Thymus (tissue), 14 donors: Measurements from ENCODE around the gene RPS6KB1. TPM values are rescaled to one million over a fixed set of nuclear protein-coding genes. Genes with fewer than 3 reads are reported as not detected.
A peak's percentile ranks its signal among the peaks of the same experiment; 100 is the strongest.
"Not testable (repeated sequence)": the region's sequence is repeated elsewhere in the genome, so short reads cannot be mapped to it uniquely, and the experiment has no call there.

Experiments used
- DNase-seq, 9 donors: peaks; one replicate each; pipeline ENCODE4 v3.0.0-alpha.2; 2013; ENCODE audit warnings: low spot score in 9 of 9, low read depth in 6 of 9, missing footprints in 1 of 9
- H3K27ac ChIP-seq, 2 donors: one replicate each; pipeline ENCODE4 v1.5.1; 2013; ENCODE audit warnings: control low read depth in 1 of 2, low read depth in 1 of 2, low read length in 1 of 2, mild to moderate bottlenecking in 1 of 2, moderate library complexity in 1 of 2
- H3K27me3 ChIP-seq, 2 donors: one replicate each; pipeline ENCODE4 v1.5.1; 2013; ENCODE audit warnings: low read length in 1 of 2; ENCODE audit not compliant: control insufficient read depth in 2 of 2, insufficient read depth in 1 of 2
- H3K36me3 ChIP-seq, 2 donors: one replicate each; pipeline ENCODE4 v1.5.1; 2013; ENCODE audit warnings: low read length in 1 of 2, mild to moderate bottlenecking in 1 of 2, moderate library complexity in 1 of 2; ENCODE audit not compliant: control insufficient read depth in 2 of 2, insufficient read depth in 2 of 2
- H3K4me1 ChIP-seq, 2 donors: one replicate each; pipeline ENCODE4 v1.5.1; 2013; ENCODE audit warnings: low read length in 2 of 2; ENCODE audit not compliant: control insufficient read depth in 2 of 2, insufficient read depth in 2 of 2
- H3K4me3 ChIP-seq, 2 donors: one replicate each; pipeline ENCODE4 v1.5.1; 2013; ENCODE audit warnings: low read length in 2 of 2, control low read depth in 1 of 2, mild to moderate bottlenecking in 1 of 2
- H3K9me3 ChIP-seq, 2 donors: one replicate each; pipeline ENCODE4 v1.5.1; 2013; ENCODE audit warnings: low read length in 1 of 2, mild to moderate bottlenecking in 1 of 2; ENCODE audit not compliant: control insufficient read depth in 2 of 2, insufficient read depth in 1 of 2
- WGBS: extraction: QIAGEN DNeasy Blood & Tissue Kit; methylation state at CpG from one replicate; pipeline ENCODE4 v1.1.7; 2013; 5-methylcytosine and 5-hydroxymethylcytosine counted together
- long read RNA-seq, 10 donors: transcript quantifications; one replicate each; lab custom pipeline, GENCODE V29; 2026
- polyA plus RNA-seq: library from polyadenylated mRNA; stranded (reverse); fragments of 200-250 nt; gene quantifications from one replicate; pipeline ENCODE4 v1.2.3, GENCODE V29; 2013
- total RNA-seq: library from RNA; stranded (reverse); fragments of 120-200 nt; gene quantifications from one replicate; pipeline ENCODE4 v1.2.4, GENCODE V29; 2013
- donor health status: healthy.

The RPS6KB1 gene
- total RNA-seq (19.3 TPM), polyA plus RNA-seq (18.8 TPM)
- long read RNA-seq, donor 1: 0 reads
- long read RNA-seq, donor 2: 0 reads
- long read RNA-seq, donor 3, full-length matches to known transcripts: 9 of 52 reads
- long read RNA-seq, donor 3, partial matches to known transcripts: 29 of 52 reads
- long read RNA-seq, donor 3, other reads (novel, unspliced or antisense): 14 of 52 reads
- long read RNA-seq, donor 4, full-length matches to known transcripts: 2 of 2 reads
- long read RNA-seq, donor 4, partial matches to known transcripts: 0 of 2 reads
- long read RNA-seq, donor 4, other reads (novel, unspliced or antisense): 0 of 2 reads
- long read RNA-seq, donor 5, full-length matches to known transcripts: 3 of 3 reads
- long read RNA-seq, donor 5, partial matches to known transcripts: 0 of 3 reads
- long read RNA-seq, donor 5, other reads (novel, unspliced or antisense): 0 of 3 reads
- long read RNA-seq, donor 6, full-length matches to known transcripts: 1 of 1 reads
- long read RNA-seq, donor 6, partial matches to known transcripts: 0 of 1 reads
- long read RNA-seq, donor 6, other reads (novel, unspliced or antisense): 0 of 1 reads
- long read RNA-seq, donor 7, full-length matches to known transcripts: 4 of 4 reads
- long read RNA-seq, donor 7, partial matches to known transcripts: 0 of 4 reads
- long read RNA-seq, donor 7, other reads (novel, unspliced or antisense): 0 of 4 reads
- long read RNA-seq, donor 8, full-length matches to known transcripts: 1 of 1 reads
- long read RNA-seq, donor 8, partial matches to known transcripts: 0 of 1 reads
- long read RNA-seq, donor 8, other reads (novel, unspliced or antisense): 0 of 1 reads
- long read RNA-seq, donor 9, full-length matches to known transcripts: 4 of 4 reads
- long read RNA-seq, donor 9, partial matches to known transcripts: 0 of 4 reads
- long read RNA-seq, donor 9, other reads (novel, unspliced or antisense): 0 of 4 reads
- long read RNA-seq, donor 10, full-length matches to known transcripts: 3 of 3 reads
- long read RNA-seq, donor 10, partial matches to known transcripts: 0 of 3 reads
- long read RNA-seq, donor 10, other reads (novel, unspliced or antisense): 0 of 3 reads

GRCh38 chr17:59892924-59893675 lies at the start of gene RPS6KB1, which contains the start of gene TUBD1:
Gene RPS6KB1 (plus strand): TSS chr17:59893121. CDS start chr17:59893185, 64 bp downstream.
Gene TUBD1 (minus strand): TSS chr17:59892943. CDS start chr17:59891002, 1,941 bp downstream.
- Histone ChIP-seq H3K27ac (peak within 1 kb of the TSS; percentile 91 to 92), H3K9me3 (peaks cover 0 to 6% of the 10 kb centered on the region in 2 donors), H3K4me3 (peak within 1 kb of the TSS; percentile 90 to 91), H3K27me3 (no peaks in the 10 kb centered on the region), H3K4me1 (peaks cover 11 to 15% of the 10 kb centered on the region in 2 donors), H3K36me3 (peaks cover 2 to 3% of the 10 kb centered on the region in 2 donors)
- peak; percentile 97 to 100 (median 99) for DNase-seq
- under 1% methylated on average over 61 of the region's 61 CpGs for WGBS

DNA sequence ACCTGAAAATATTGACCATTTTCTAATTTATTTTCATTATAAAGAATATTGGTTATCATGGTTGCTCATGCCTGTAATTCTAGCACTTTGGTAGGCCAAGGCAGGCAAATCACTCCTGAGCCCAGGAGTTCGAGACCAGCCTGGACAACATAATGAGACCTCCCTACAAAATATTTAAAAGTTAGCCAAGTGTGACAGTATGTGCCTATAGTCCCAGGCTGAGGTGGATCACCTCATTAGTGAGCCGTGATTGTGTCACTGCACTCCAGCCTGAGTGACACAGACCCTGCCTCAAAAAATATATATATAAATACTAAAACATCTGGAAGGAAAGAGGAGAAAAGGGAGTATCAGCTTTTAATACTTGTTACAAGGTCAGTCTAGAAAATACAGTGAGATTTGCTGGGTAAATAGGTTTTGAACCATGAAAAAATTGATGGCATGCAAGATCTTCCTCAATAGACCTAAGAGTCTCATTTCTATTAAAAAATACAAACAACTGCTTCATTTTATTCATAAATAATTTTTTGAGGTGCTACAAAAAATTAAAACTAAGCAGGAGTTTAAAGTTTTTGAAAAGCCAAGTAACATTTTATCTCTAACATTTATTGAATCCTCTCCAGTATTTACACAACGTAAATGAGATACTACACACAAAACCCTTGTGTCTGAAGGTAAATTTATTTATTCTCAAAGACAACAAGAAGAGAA lies 47.9 kb upstream of the RPS6KB1 start:
- WGBS: 94% methylated on average over 3 of the region's 3 CpGs
- Histone ChIP-seq H3K27ac (peak overlapping the region; percentile 18 to 87), H3K27me3 (no peaks in the 10 kb centered on the region), H3K4me1 (peaks cover 0 to 30% of the 10 kb centered on the region in 2 donors), H3K36me3 (peaks cover 6 to 10% of the 10 kb centered on the region in 2 donors), H3K4me3 (no peak overlapping the region), H3K9me3 (no peaks in the 10 kb centered on the region)
- DNase-seq: no peak

DNA sequence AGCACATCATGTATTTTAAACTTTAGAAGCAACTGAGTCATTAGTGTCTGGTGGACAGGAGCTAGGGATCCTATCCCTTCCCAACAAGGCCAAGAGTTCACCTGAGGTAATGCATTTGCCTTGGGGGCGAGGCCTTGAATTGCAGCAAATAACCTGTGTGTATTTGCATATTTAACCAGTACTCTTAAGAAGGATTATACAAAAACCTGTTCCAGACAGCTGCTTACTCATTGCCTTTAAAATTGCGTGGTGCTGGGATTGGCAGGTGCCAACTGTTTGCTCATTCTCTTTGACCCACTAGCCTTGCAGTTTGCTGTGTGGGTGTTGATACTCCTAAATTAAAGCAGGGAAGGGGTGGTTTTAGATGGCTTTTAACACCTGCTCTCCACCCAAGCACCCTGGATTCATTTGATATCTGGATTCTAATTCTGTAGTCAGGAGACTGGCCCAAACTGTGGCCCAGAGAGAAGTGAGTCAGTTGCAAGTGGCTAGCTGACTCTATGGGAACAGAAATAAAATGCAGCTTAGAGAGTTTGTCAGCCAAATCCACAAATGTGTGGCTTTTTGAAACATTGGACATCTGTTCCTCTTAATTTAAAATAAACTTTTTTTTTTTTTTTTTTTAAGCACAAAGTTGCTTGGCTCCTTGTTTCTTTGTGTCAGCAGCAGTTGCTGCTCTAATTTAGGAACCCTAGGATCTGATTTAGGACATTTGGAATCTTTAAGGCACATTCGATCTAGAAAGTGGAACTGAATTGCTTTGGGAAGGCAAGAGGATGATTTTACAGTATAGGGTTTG lies 47.1 kb upstream of the RPS6KB1 start:
- no peak for DNase-seq
- Histone ChIP-seq H3K27ac (peak overlapping the region; percentile 58 to 87), H3K36me3 (peaks cover 5% of the 10 kb centered on the region in 2 donors), H3K4me1 (peaks cover 0 to 30% of the 10 kb centered on the region in 2 donors), H3K27me3 (no peaks in the 10 kb centered on the region), H3K9me3 (no peaks in the 10 kb centered on the region), H3K4me3 (no peak overlapping the region)
- 66% methylated on average over 3 of the region's 3 CpGs for WGBS

GRCh38 chr17:59846394-59847165 lies 46.3 kb upstream of the RPS6KB1 start:
- Histone ChIP-seq H3K27me3 (no peaks in the 10 kb centered on the region), H3K27ac (peak overlapping the region; percentile 3 to 87), H3K4me3 (no peak overlapping the region), H3K4me1 (peaks cover 0 to 30% of the 10 kb centered on the region in 2 donors), H3K9me3 (no peaks in the 10 kb centered on the region), H3K36me3 (peaks cover 5% of the 10 kb centered on the region in 2 donors)
- no peak for DNase-seq
- 92% methylated on average over 7 of the region's 7 CpGs for WGBS

DNA sequence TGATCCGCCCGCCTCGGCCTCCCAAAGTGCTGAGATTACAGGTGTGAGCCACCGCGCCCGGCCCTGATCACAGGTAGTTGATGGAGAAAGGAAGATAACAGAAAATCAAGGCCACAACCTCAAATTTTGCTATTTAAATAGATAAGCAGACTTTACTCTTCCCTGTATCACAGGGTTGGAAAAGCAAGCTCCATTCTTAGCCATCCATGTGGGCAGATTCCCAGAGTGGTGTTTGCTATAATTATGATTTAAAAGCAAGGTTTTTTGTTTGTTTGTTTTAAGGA lies 44.6 kb upstream of the RPS6KB1 start:
- peaks cover 0 to 32% of the 10 kb centered on the region in 2 donors for H3K4me1 ChIP-seq
- 94% methylated on average over 6 of the region's 6 CpGs for WGBS

GRCh38 chr17:59848778-59849177 lies 44.1 kb upstream of the RPS6KB1 start:
- Histone ChIP-seq H3K9me3 (no peaks in the 10 kb centered on the region), H3K4me3 (no peak overlapping the region), H3K36me3 (no peaks in the 10 kb centered on the region), H3K27ac (peak overlapping the region in 1 of 2 donors; percentile 52), H3K4me1 (peaks cover 0 to 33% of the 10 kb centered on the region in 2 donors), H3K27me3 (no peaks in the 10 kb centered on the region)
- 45% methylated on average over 7 of the region's 7 CpGs for WGBS
- no peak for DNase-seq

More for the DNA sequence above, 44.6 kb upstream of the RPS6KB1 start:
- no peaks in the 10 kb centered on the region for H3K9me3 ChIP-seq
- H3K4me3 ChIP-seq: no peak overlapping the region
- H3K36me3 ChIP-seq: no peaks in the 10 kb centered on the region
- no peak for DNase-seq
- H3K27me3 ChIP-seq: no peaks in the 10 kb centered on the region
- no peak overlapping the region for H3K27ac ChIP-seq

DNA sequence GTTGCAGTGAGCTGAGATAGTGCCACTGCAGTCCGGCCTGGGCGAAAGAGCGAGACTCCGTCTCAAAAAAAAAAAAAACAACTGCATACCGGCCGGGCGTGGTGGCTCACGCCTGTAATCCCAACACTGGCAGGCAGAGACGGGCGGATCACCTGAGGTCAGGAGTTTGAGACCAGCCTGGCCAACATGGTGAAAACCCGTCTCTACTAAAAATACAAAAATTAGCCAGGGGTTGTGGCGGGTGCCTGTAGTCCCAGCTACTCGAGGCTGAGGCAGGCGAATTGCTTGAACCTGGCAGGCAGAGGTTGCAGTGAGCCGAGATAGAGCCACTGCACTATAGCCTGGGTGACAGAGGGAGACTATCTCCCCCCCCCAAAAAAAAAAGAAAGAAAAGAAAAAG lies 42.6 kb upstream of the RPS6KB1 start:
- peaks cover 0 to 30% of the 10 kb centered on the region in 2 donors for H3K4me1 ChIP-seq
- DNase-seq, H3K27me3 ChIP-seq, H3K36me3 ChIP-seq, H3K9me3 ChIP-seq, H3K4me3 ChIP-seq, H3K27ac ChIP-seq: not testable (repeated sequence)
- WGBS: 94% methylated on average over 15 of the region's 15 CpGs
